ENCODE results near the gene RNF182.
"Not testable (repeated sequence)": the region's sequence is repeated elsewhere in the genome, so short reads cannot be mapped to it uniquely, and the experiment has no call there.

RNF182 gene

GRCh38 chr6:13935190-13935880 is 10.6 kb downstream of the RNF182 start:
- no peak for DNase-seq (ENCODE audit: low read depth in 1 of 2, low spot score in 1 of 2)
- Histone ChIP-seq H3K27me3 (ENCODE audit: insufficient read depth, poor library complexity, severe bottlenecking) (no peaks in the 10 kb centered on the region), H3K4me3 (replicated peaks; ENCODE audit: insufficient read depth, low read length) (no peak overlapping the region), H3K27ac (replicated peaks) (no peak overlapping the region)
- TF ChIP-seq, protein P1, sequence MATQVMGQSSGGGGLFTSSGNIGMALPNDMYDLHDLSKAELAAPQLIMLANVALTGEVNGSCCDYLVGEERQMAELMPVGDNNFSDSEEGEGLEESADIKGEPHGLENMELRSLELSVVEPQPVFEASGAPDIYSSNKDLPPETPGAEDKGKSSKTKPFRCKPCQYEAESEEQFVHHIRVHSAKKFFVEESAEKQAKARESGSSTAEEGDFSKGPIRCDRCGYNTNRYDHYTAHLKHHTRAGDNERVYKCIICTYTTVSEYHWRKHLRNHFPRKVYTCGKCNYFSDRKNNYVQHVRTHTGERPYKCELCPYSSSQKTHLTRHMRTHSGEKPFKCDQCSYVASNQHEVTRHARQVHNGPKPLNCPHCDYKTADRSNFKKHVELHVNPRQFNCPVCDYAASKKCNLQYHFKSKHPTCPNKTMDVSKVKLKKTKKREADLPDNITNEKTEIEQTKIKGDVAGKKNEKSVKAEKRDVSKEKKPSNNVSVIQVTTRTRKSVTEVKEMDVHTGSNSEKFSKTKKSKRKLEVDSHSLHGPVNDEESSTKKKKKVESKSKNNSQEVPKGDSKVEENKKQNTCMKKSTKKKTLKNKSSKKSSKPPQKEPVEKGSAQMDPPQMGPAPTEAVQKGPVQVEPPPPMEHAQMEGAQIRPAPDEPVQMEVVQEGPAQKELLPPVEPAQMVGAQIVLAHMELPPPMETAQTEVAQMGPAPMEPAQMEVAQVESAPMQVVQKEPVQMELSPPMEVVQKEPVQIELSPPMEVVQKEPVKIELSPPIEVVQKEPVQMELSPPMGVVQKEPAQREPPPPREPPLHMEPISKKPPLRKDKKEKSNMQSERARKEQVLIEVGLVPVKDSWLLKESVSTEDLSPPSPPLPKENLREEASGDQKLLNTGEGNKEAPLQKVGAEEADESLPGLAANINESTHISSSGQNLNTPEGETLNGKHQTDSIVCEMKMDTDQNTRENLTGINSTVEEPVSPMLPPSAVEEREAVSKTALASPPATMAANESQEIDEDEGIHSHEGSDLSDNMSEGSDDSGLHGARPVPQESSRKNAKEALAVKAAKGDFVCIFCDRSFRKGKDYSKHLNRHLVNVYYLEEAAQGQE (IDR thresholded peaks at IDR 0.05; ENCODE audit: insufficient replicate concordance, low read depth) = no peak
- TF ChIP-seq POLR2AphosphoS5 (IDR thresholded peaks at IDR 0.05; ENCODE audit: low read depth) = no peak

DNA sequence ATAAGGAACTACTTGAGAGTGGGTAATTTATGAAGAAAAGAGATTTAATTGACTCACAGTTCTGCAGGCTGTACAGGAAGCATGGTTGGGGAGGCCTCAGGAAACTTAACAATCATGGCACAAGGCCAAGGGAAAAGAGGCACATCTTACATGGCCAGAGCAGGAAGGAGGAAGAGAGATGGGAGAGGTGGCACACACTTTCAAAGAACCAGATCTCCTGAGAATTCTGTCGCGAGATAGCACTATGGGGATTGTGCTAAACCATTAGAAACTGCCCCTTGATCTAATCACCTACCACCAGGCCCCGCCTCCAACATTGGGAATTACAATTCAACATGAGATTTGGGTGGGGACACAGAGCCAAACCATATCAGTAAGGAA is 11.1 kb downstream of the RNF182 start:
- not testable (repeated sequence) for H3K27ac ChIP-seq (replicated peaks); H3K4me3 ChIP-seq (replicated peaks; ENCODE audit: insufficient read depth, low read length); DNase-seq (ENCODE audit: low read depth in 1 of 2, low spot score in 1 of 2)

GRCh38 chr6:13941902-13942301 is 17.1 kb downstream of the RNF182 start:
- TF ChIP-seq POLR2AphosphoS5 (IDR thresholded peaks at IDR 0.05; ENCODE audit: low read depth) = no peak
- TF ChIP-seq SPI1 (IDR thresholded peaks at IDR 0.05; ENCODE audit: borderline replicate concordance, low read depth) = no peak
- TF ChIP-seq, protein P2, sequence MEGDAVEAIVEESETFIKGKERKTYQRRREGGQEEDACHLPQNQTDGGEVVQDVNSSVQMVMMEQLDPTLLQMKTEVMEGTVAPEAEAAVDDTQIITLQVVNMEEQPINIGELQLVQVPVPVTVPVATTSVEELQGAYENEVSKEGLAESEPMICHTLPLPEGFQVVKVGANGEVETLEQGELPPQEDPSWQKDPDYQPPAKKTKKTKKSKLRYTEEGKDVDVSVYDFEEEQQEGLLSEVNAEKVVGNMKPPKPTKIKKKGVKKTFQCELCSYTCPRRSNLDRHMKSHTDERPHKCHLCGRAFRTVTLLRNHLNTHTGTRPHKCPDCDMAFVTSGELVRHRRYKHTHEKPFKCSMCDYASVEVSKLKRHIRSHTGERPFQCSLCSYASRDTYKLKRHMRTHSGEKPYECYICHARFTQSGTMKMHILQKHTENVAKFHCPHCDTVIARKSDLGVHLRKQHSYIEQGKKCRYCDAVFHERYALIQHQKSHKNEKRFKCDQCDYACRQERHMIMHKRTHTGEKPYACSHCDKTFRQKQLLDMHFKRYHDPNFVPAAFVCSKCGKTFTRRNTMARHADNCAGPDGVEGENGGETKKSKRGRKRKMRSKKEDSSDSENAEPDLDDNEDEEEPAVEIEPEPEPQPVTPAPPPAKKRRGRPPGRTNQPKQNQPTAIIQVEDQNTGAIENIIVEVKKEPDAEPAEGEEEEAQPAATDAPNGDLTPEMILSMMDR (IDR thresholded peaks at IDR 0.05; ENCODE audit: insufficient read depth, low read length) = no peak
- TF ChIP-seq, protein P1 (IDR thresholded peaks at IDR 0.05; ENCODE audit: insufficient replicate concordance, low read depth) = no peak
- no peak for TF ChIP-seq GABPA (IDR thresholded peaks at IDR 0.05; ENCODE audit: low read depth)
- no peak for DNase-seq (ENCODE audit: low read depth in 1 of 2, low spot score in 1 of 2)
- H3K27me3 ChIP-seq (ENCODE audit: insufficient read depth, poor library complexity, severe bottlenecking) = no peaks in the 10 kb centered on the region
- no peak overlapping the region for H3K27ac ChIP-seq (replicated peaks)
- H3K4me3 ChIP-seq (replicated peaks; ENCODE audit: insufficient read depth, low read length) = no peak overlapping the region

More for the DNA sequence above, 11.1 kb downstream of the RNF182 start:
- not testable (repeated sequence) for H3K27me3 ChIP-seq (ENCODE audit: insufficient read depth, poor library complexity, severe bottlenecking)

DNA sequence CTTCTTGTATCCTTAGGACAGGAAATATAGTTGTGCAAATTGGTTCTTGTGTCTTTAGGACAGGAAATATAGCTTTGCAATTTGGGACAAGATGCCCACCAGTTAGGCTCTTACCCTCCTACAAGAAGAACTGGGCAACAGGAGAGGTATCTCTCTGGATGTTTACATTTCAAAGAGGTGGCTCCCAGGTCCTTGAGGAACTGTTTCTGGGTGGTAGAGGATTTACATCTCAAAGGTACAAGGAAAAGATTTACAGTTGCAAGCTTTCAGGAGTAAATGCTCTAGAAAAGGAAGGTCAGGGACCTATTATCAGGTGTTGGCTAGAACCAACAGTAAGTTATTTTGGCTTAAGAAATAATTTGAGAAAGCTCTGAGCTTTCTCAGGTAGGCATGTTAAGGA is 19.2 kb downstream of the RNF182 start:
- H3K27me3 ChIP-seq (ENCODE audit: insufficient read depth, poor library complexity, severe bottlenecking) = no peaks in the 10 kb centered on the region
- TF ChIP-seq, protein P2 (IDR thresholded peaks at IDR 0.05; ENCODE audit: insufficient read depth, low read length) = no peak
- TF ChIP-seq SPI1 (IDR thresholded peaks at IDR 0.05; ENCODE audit: borderline replicate concordance, low read depth) = no peak
- TF ChIP-seq POLR2AphosphoS5 (IDR thresholded peaks at IDR 0.05; ENCODE audit: low read depth) = no peak
- TF ChIP-seq, protein P1 (IDR thresholded peaks at IDR 0.05; ENCODE audit: insufficient replicate concordance, low read depth) = no peak
- no peak for TF ChIP-seq GABPA (IDR thresholded peaks at IDR 0.05; ENCODE audit: low read depth)
- no peak overlapping the region for H3K27ac ChIP-seq (replicated peaks)
- no peak overlapping the region for H3K4me3 ChIP-seq (replicated peaks; ENCODE audit: insufficient read depth, low read length)
- no peak for DNase-seq (ENCODE audit: low read depth in 1 of 2, low spot score in 1 of 2)
